NCI-H1105 treated with DMSO at 0.1 percent for 48 hours (cell line): ENCODE results near the gene IFIT1B.
A peak's percentile ranks its signal among the peaks of the same experiment; 100 is the strongest.
"Not testable (repeated sequence)": the region's sequence is repeated elsewhere in the genome, so short reads cannot be mapped to it uniquely, and the experiment has no call there.

ENCODE experiments used
- DNase-seq: peaks from one replicate; lab custom pipeline; 2025; lab: John Stamatoyannopoulos, UW

IFIT1B gene

GRCh38 chr10:89348481-89348880 is 29.4 kb upstream of the IFIT1B start:
- no peak for DNase-seq

GRCh38 chr10:89348975-89349374 is 28.9 kb upstream of the IFIT1B start:
- DNase-seq, result no peak

- not testable (repeated sequence) for DNase-seq
Observed at GRCh38 chr10:89350631-89351315, 27.1 kb upstream of the IFIT1B start.

- no peak for DNase-seq
Observed at GRCh38 chr10:89351412-89351779, 26.5 kb upstream of the IFIT1B start.

- no peak for DNase-seq
Observed at GRCh38 chr10:89351780-89352597, 25.9 kb upstream of the IFIT1B start.

GRCh38 chr10:89352802-89353201 is 25.1 kb upstream of the IFIT1B start:
- DNase-seq, result no peak

- no peak for DNase-seq
Observed at GRCh38 chr10:89355394-89355931, 22.4 kb upstream of the IFIT1B start.

GRCh38 chr10:89357096-89357495 is 20.8 kb upstream of the IFIT1B start:
- no peak for DNase-seq

GRCh38 chr10:89357975-89358374 is 19.9 kb upstream of the IFIT1B start:
- DNase-seq, result no peak

- DNase-seq, result no peak
Observed at GRCh38 chr10:89360157-89360556, 17.7 kb upstream of the IFIT1B start.

GRCh38 chr10:89362929-89363328 is 14.9 kb upstream of the IFIT1B start:
- no peak for DNase-seq

GRCh38 chr10:89363729-89364442 is 14.0 kb upstream of the IFIT1B start:
- DNase-seq, result no peak

- no peak for DNase-seq
Observed at GRCh38 chr10:89364531-89364930, 13.3 kb upstream of the IFIT1B start.

- peak; percentile 32 for DNase-seq
Observed at GRCh38 chr10:89367529-89367928, 10.3 kb upstream of the IFIT1B start.

- no peak for DNase-seq
Observed at GRCh38 chr10:89368129-89368528, 9.7 kb upstream of the IFIT1B start.

GRCh38 chr10:89369156-89370105 is 8.4 kb upstream of the IFIT1B start:
- peak; percentile 8 for DNase-seq

GRCh38 chr10:89371079-89371478 is 6.8 kb upstream of the IFIT1B start:
- DNase-seq, result no peak

GRCh38 chr10:89371987-89372386 is 5.9 kb upstream of the IFIT1B start:
- DNase-seq, result no peak

- no peak for DNase-seq
Observed at GRCh38 chr10:89373916-89374711, 3.7 kb upstream of the IFIT1B start.

- no peak for DNase-seq
Observed at GRCh38 chr10:89374713-89375141, 3.1 kb upstream of the IFIT1B start.

- no peak for DNase-seq
Observed at GRCh38 chr10:89379103-89379502, 1.2 kb downstream of the IFIT1B start.
